Left forelimb (tissue), 1 donor: Measurements from ENCODE around the gene GGTLC1.
"Not testable (repeated sequence)": the region's sequence is repeated elsewhere in the genome, so short reads cannot be mapped to it uniquely, and the experiment has no call there.

Experiments used
- DNase-seq: peaks from one replicate; pipeline ENCODE4 v3.0.0-alpha.2; 2018; ENCODE audit warnings: low spot score

GGTLC1 gene

DNA sequence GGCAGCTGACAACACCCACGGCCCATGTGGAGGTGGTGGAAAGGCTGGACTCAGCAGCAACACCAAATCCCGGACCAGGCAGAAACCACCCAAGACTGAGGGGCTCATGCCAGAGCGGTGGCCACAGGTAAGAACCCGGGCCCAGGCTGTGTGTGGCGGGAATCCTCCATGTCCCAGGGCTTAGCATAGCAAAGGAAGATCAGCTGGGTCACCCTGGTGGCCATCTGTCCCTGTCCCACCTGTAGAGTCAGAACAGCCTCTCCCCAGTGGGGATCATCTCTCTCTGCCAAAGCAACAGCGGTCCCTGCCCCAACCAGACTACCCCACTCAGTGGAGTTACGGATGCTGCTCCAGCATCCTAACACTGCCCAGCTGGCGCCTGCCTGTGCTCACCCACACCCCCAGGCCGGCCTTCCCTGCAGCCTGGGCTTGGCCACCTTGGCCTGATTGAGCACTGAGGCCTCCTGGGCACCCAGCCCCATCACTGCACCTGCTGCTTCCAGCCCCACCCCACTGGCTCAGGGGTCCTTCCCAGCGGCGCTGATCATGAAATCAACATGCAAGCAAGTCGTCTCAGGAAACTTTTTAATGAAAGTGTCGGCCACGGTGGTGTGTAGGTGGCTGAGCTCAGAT, 5.5 kb upstream of the GGTLC1 start:
- DNase-seq: not testable (repeated sequence)

GRCh38 chr20:23993440-23993839, 4.9 kb upstream of the GGTLC1 start:
- DNase-seq: not testable (repeated sequence)

DNA sequence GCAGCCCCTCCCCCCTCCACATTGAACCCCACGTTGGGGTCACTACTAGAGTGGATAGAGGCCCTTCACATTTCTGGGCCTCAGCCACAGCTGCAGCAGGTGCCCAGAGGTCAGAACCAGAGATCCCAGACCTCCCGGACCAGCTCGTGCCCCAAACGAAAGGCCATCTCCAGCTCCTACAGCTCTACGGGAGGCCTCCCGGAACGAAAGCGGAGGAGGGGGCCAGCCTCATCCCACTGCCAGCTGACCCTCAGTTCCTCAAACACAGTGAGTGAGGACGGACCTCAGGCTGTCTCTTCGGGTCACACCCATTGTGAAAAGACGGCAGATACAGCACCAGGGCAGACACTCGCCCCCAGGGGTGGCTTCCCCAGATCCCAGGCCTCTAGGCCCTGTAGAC, 1.7 kb upstream of the GGTLC1 start:
- not testable (repeated sequence) for DNase-seq

- peak; percentile 20 for DNase-seq
Measured at GRCh38 chr20:23988966-23989365, 387 bp upstream of the GGTLC1 start.

GRCh38 chr20:23986716-23987115, 1.9 kb downstream of the GGTLC1 start:
- not testable (repeated sequence) for DNase-seq

- DNase-seq: peak; percentile 31
Measured at GRCh38 chr20:23986310-23986709, 2.3 kb downstream of the GGTLC1 start.

- peak; percentile 1 for DNase-seq
Measured at GRCh38 chr20:23985790-23986225, 2.8 kb downstream of the GGTLC1 start.

DNA sequence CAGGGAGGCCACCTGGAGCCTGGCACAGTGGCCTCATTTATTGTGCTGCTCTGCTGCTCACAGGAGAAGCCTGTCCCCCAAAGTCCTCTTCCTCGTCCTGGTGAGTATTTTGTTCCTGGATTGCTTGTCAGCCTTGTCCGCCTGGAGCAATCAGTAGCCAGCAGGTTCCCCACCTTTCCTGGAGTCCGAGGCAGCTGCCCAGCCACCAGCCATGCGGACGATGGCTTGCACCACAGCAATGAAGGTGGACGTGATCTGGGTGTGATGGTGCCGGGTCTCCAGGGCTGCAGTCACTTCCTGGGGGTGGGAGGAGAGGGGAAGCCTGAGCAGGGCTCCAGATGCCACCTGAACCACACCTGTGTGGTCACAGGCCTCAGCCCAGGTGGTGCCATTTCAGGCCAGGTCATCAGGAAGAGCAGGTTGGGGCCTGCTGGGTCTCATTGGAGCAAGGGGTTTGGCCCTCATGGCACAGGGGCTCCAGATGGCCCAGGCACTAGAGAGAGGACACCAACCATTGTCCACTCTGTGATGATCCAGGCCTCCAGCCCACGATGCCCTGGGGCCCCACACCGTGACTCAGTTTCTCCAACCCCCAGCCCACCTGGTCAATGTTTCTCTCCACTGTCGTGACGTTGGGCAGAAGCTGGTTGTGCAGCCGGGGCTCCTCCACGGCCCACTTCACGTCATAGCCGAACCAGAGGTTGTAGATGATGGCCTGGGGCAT, 3.4 kb downstream of the GGTLC1 start:
- peak; percentile 23 for DNase-seq

- not testable (repeated sequence) for DNase-seq
Measured at GRCh38 chr20:23984476-23985023, 4.0 kb downstream of the GGTLC1 start.

GRCh38 chr20:23982112-23983018, 6.2 kb downstream of the GGTLC1 start:
- not testable (repeated sequence) for DNase-seq

DNA sequence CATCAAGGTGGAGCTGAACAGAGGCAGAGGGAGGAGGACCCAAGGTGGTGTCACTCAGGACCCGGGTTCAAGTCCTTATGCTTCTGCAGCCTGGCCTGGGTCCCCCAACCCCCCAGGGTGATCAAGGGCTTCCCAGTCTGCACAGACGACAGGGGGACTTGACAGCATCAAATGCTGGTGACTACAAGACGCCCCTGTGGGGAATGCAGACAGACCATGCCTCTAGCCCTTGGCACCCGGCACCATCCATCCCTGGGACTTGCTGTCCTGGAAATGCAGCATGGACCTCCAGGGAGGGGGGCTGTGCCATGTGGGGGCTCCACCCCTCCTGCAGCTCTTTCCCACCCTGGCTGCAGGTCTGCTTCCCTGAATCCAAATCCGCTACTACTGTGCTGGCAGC, 7.1 kb downstream of the GGTLC1 start:
- DNase-seq: not testable (repeated sequence)

- DNase-seq: not testable (repeated sequence)
Measured at GRCh38 chr20:23981014-23981413, 7.6 kb downstream of the GGTLC1 start.

- DNase-seq: not testable (repeated sequence)
Measured at GRCh38 chr20:23979899-23980811, 8.4 kb downstream of the GGTLC1 start.

GRCh38 chr20:23979380-23979779, 9.2 kb downstream of the GGTLC1 start:
- DNase-seq: not testable (repeated sequence)

DNA sequence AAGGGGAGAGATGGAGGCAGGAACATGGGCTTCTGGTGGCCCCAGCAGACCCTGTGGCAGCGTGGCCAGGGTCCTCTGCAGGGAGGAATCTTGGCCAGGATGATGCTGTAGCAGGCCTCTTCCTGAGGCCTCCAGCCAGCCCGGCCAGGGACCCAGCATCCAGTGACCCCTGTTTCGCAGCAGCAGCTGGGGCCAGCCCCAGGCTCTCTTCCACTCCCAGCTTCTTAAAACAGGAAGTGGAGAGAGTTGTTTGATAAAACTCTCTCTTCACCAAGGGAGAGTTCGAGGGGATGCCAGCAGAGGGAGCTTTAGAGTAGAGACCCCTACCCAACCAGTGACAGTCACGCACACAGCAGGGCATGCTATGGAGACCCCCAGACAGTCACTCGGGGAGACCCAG, 10.1 kb downstream of the GGTLC1 start:
- not testable (repeated sequence) for DNase-seq

DNA sequence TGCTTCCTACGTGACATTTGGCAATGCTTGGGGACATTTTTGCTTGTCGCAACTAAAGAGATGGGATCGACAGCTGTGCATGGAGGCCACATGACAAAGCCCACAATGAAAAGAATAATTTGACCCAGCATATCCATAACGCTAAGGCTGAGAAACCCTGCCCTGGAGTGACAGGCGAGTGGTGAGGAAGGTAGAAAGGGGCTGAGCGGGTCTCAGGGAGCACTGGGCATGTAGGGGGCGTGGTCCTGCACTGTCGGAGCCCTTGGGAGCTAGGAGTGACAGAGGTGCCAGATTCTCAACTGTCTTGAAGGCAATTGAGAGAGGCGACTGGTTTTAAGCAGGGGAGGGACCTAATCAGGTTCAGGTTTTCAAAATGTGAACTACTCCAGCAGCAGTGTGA, 13.6 kb downstream of the GGTLC1 start:
- DNase-seq: no peak

GRCh38 chr20:23971310-23971709, 17.3 kb downstream of the GGTLC1 start:
- DNase-seq: no peak

- no peak for DNase-seq
Measured at GRCh38 chr20:23970049-23970448, 18.5 kb downstream of the GGTLC1 start.

GRCh38 chr20:23967616-23967979, 21.0 kb downstream of the GGTLC1 start:
- no peak for DNase-seq

- no peak for DNase-seq
Measured at GRCh38 chr20:23966927-23967615, 21.5 kb downstream of the GGTLC1 start.

GRCh38 chr20:23966298-23966697, 22.3 kb downstream of the GGTLC1 start:
- no peak for DNase-seq
